HG03175 (cell line): ENCODE measurements around the gene CEP68.
A peak's percentile ranks its signal among the peaks of the same experiment; 100 is the strongest.
"Not testable (repeated sequence)": the region's sequence is repeated elsewhere in the genome, so short reads cannot be mapped to it uniquely, and the experiment has no call there.

ENCODE experiments used
- ATAC-seq: cut with Tn5 transposase; IDR thresholded peaks from one replicate; pipeline ENCODE4 v1.9.1; 2021; ENCODE audit warnings: mild to moderate bottlenecking, moderate library complexity; ENCODE audit not compliant: unreplicated experiment

The CEP68 gene

GRCh38 chr2:65129286-65129825, 73.1 kb downstream of the CEP68 start:
- ATAC-seq, result peak; percentile 4

- peak; percentile 97 for ATAC-seq
These were observed 73.8 kb downstream of the CEP68 start, which contains the start of gene RAB1A for GRCh38 chr2:65129826-65130663. RAB1A (minus strand) TSS chr2:65130106; CDS start chr2:65129915, 191 bp downstream.

- ATAC-seq, result peak; percentile 35
These were observed 74.5 kb downstream of the CEP68 start for GRCh38 chr2:65130664-65131175.

- not testable (repeated sequence) for ATAC-seq
These were observed 76.7 kb downstream of the CEP68 start for GRCh38 chr2:65132930-65133329.

- ATAC-seq, result no peak
These were observed 77.4 kb downstream of the CEP68 start for GRCh38 chr2:65133626-65134025.

GRCh38 chr2:65134158-65134557, 77.9 kb downstream of the CEP68 start:
- ATAC-seq, result no peak

- no peak for ATAC-seq
These were observed 80.0 kb downstream of the CEP68 start for GRCh38 chr2:65136253-65136652.
